H1 (cell line): ENCODE data around the gene CCDC33. TPM values are rescaled to one million over a fixed set of nuclear protein-coding genes. Genes with fewer than 3 reads are reported as not detected.

ENCODE experiments used
- CTCF ChIA-PET: fragments of 300-600 bp; sonication (Branson Sonifier 250); formaldehyde crosslinking; loops from one replicate; lab custom pipeline; 2021; ENCODE audit not compliant: partially characterized antibody; lab: Charles Lee
- POLR2A ChIA-PET: fragments of 300-600 bp; sonication (Branson Sonifier 250); formaldehyde crosslinking; loops from one replicate; lab custom pipeline; 2021; ENCODE audit warnings: inconsistent platforms; ENCODE audit not compliant: partially characterized antibody; lab: Charles Lee
- DNase-seq, 2 experiments: peaks; one replicate each; pipeline versions ENCODE4 v3.0.0 to v3.0.0-alpha.2; 2010 to 2022; ENCODE audit warnings: low spot score in 2 of 2, low read depth in 1 of 2, mixed read lengths in 1 of 2
- FAIRE-seq: peaks from 2 replicates; lab custom pipeline; 2011; peaks lifted over from hg19 to GRCh38; lab: Jason Lieb, UNC
- H2AFZ ChIP-seq: 2 replicates; pipeline ENCODE4 v1.8.1; 2012; ENCODE audit warnings: low read length, inconsistent platforms
- H2AK5ac ChIP-seq: 2 replicates; pipeline ENCODE4 v1.6.1; 2013; ENCODE audit warnings: low read depth, low read length
- H2BK120ac ChIP-seq: replicated peaks from 2 replicates; pipeline ENCODE3; 2013; ENCODE audit warnings: low read depth, low read length, inconsistent platforms
- H2BK12ac ChIP-seq: 2 replicates; pipeline ENCODE4 v1.6.1; 2013; ENCODE audit warnings: low read depth, low read length
- H2BK15ac ChIP-seq: 2 replicates; pipeline ENCODE4 v1.6.1; 2013; ENCODE audit warnings: low read length
- H2BK20ac ChIP-seq: 2 replicates; pipeline ENCODE4 v1.6.1; 2013; ENCODE audit warnings: low read length
- H2BK5ac ChIP-seq: 2 replicates; pipeline ENCODE4 v1.6.1; 2013; ENCODE audit warnings: low read depth, low read length
- H3K14ac ChIP-seq: 2 replicates; pipeline ENCODE4 v1.6.1; 2013; ENCODE audit warnings: inconsistent platforms; ENCODE audit not compliant: insufficient read length
- H3K18ac ChIP-seq: 2 replicates; pipeline ENCODE4 v1.6.1; 2013; ENCODE audit warnings: low read length; ENCODE audit errors: extremely low read depth
- H3K23ac ChIP-seq: 2 replicates; pipeline ENCODE4 v1.6.1; 2013; ENCODE audit warnings: inconsistent platforms; ENCODE audit not compliant: insufficient read length
- H3K23me2 ChIP-seq: 2 replicates; pipeline ENCODE4 v1.6.1; 2013; ENCODE audit warnings: low read depth, low read length
- H3K27ac ChIP-seq: 2 replicates; pipeline ENCODE4 v1.6.1; 2011; ENCODE audit warnings: low read depth, low read length, inconsistent platforms
- H3K27me3 ChIP-seq, 4 experiments: replicated peaks in 1 of 4; 1 replicate in 1 of 4; 2 replicates in 3 of 4; pipeline versions ENCODE4 v1.6.1 to v1.8.1; 2011 to 2013; ENCODE audit warnings: low read length in 3 of 4, mild to moderate bottlenecking in 3 of 4, inconsistent platforms in 2 of 4, mixed read lengths in 2 of 4, moderate library complexity in 1 of 4; ENCODE audit not compliant: control insufficient read depth in 3 of 4, insufficient read depth in 3 of 4; ENCODE audit errors: extremely low read depth in 1 of 4
- H3K36me3 ChIP-seq, 4 experiments: 2 replicates each; pipeline versions ENCODE4 v1.6.1 to v1.8.1; 2011 to 2013; ENCODE audit warnings: mild to moderate bottlenecking in 4 of 4, low read length in 3 of 4, moderate library complexity in 2 of 4, control low read depth in 1 of 4, inconsistent platforms in 1 of 4; ENCODE audit not compliant: insufficient read depth in 4 of 4, control insufficient read depth in 2 of 4
- H3K4ac ChIP-seq: replicated peaks from 2 replicates; pipeline ENCODE3; 2013; ENCODE audit warnings: low read length, low read depth, mixed read lengths, inconsistent platforms; ENCODE audit not compliant: insufficient read length
- H3K4me1 ChIP-seq, 4 experiments: replicated peaks in 1 of 4; 1 replicate in 1 of 4; 2 replicates in 3 of 4; pipeline versions ENCODE4 v1.6.1 to v1.8.1; 2011 to 2013; ENCODE audit warnings: low read length in 3 of 4, inconsistent platforms in 2 of 4, mixed read lengths in 1 of 4; ENCODE audit not compliant: insufficient read depth in 4 of 4, control insufficient read depth in 3 of 4
- H3K4me2 ChIP-seq, 2 experiments: 2 replicates each; pipeline versions ENCODE4 v1.6.1 to v1.8.1; 2011 to 2013; ENCODE audit warnings: low read depth in 2 of 2, low read length in 2 of 2, control low read depth in 1 of 2, inconsistent platforms in 1 of 2, mild to moderate bottlenecking in 1 of 2; ENCODE audit not compliant: insufficient read depth in 1 of 2
- H3K4me3 ChIP-seq, 4 experiments: fragments of 200-600, 300-600 bp in 1 of 4; sonication (generic), shearing (Covaris generic), sonication (Bioruptor Twin) in 1 of 4; 2 replicates each; pipeline versions ENCODE4 v1.5.1 to v1.8.1; 2011 to 2016; ENCODE audit warnings: low read length in 4 of 4, low read depth in 3 of 4, control low read depth in 2 of 4, inconsistent platforms in 2 of 4, mild to moderate bottlenecking in 2 of 4, mixed read lengths in 1 of 4, moderate library complexity in 1 of 4; ENCODE audit not compliant: insufficient read depth in 2 of 4; ENCODE audit errors: extremely low read depth in 1 of 4
- H3K56ac ChIP-seq: replicated peaks from 2 replicates; pipeline ENCODE3; 2013; ENCODE audit warnings: low read depth, mild to moderate bottlenecking, mixed read lengths, low read length, inconsistent platforms; ENCODE audit not compliant: insufficient read length
- H3K79me1 ChIP-seq: 2 replicates; pipeline ENCODE4 v1.6.1; 2013; ENCODE audit warnings: low read depth, low read length, control low read depth
- H3K79me2 ChIP-seq, 2 experiments: 2 replicates each; pipeline versions ENCODE4 v1.6.1 to v1.8.1; 2012 to 2013; ENCODE audit warnings: low read length in 2 of 2, mild to moderate bottlenecking in 2 of 2, inconsistent platforms in 1 of 2; ENCODE audit not compliant: insufficient read depth in 2 of 2, control insufficient read depth in 1 of 2
- H3K9ac ChIP-seq, 4 experiments: replicated peaks in 1 of 4; 1 replicate in 1 of 4; 2 replicates in 3 of 4; pipeline versions ENCODE4 v1.6.1 to v1.8.1; 2011 to 2013; ENCODE audit warnings: low read depth in 3 of 4, low read length in 3 of 4, control low read depth in 2 of 4, mild to moderate bottlenecking in 2 of 4, moderate library complexity in 2 of 4, inconsistent platforms in 1 of 4; ENCODE audit errors: extremely low read depth in 1 of 4
- H3K9me3 ChIP-seq, 2 experiments: 2 replicates each; pipeline versions ENCODE4 v1.6.1 to v1.8.1; 2012 to 2013; ENCODE audit warnings: mild to moderate bottlenecking in 2 of 2, moderate library complexity in 2 of 2, control low read depth in 1 of 2, inconsistent platforms in 1 of 2, low read depth in 1 of 2, low read length in 1 of 2, mixed read lengths in 1 of 2; ENCODE audit not compliant: insufficient read depth in 2 of 2
- H4K20me1 ChIP-seq, 2 experiments: replicated peaks in 1 of 2; 2 replicates each; pipeline versions ENCODE3 to v1.8.1; 2011 to 2013; ENCODE audit warnings: inconsistent platforms in 2 of 2, low read length in 2 of 2, mild to moderate bottlenecking in 1 of 2; ENCODE audit not compliant: insufficient read depth in 2 of 2, control insufficient read depth in 1 of 2
- H4K5ac ChIP-seq: 2 replicates; pipeline ENCODE4 v1.6.1; 2013; ENCODE audit warnings: low read length, low read depth, mixed read lengths, inconsistent platforms; ENCODE audit not compliant: insufficient read length
- H4K8ac ChIP-seq: 2 replicates; pipeline ENCODE4 v1.8.0; 2013; ENCODE audit warnings: mild to moderate bottlenecking, moderate library complexity, low read length, inconsistent platforms; ENCODE audit not compliant: insufficient read depth; ENCODE audit errors: extremely low read depth
- H4K91ac ChIP-seq: replicated peaks from 2 replicates; pipeline ENCODE3; 2013; ENCODE audit warnings: low read length, mixed read lengths, inconsistent platforms; ENCODE audit not compliant: insufficient read length
- CREB1 ChIP-seq: IDR thresholded peaks from 2 replicates; pipeline ENCODE4 v1.6.1; 2012; ENCODE audit warnings: inconsistent platforms
- CTCF ChIP-seq, 3 experiments: IDR thresholded peaks; 1 replicate in 2 of 3; 2 replicates in 1 of 3; pipeline versions ENCODE4 v1.5.1 to v1.6.1; 2011; ENCODE audit warnings: low read length in 3 of 3, mild to moderate bottlenecking in 3 of 3, inconsistent platforms in 2 of 3, low read depth in 1 of 3, moderate library complexity in 1 of 3; ENCODE audit not compliant: insufficient read depth in 1 of 3; ENCODE audit errors: control extremely low read depth in 1 of 3
- EP300 ChIP-seq, 2 experiments: IDR thresholded peaks; 1 replicate in 1 of 2; 2 replicates in 1 of 2; pipeline ENCODE4 v1.6.1; 2011 to 2012; ENCODE audit warnings: low read depth in 2 of 2, low read length in 2 of 2, mild to moderate bottlenecking in 2 of 2, borderline replicate concordance in 1 of 2, inconsistent platforms in 1 of 2, moderate library complexity in 1 of 2
- KDM1A ChIP-seq: fragments of 200-600, 300-600 bp; sonication (generic); IDR thresholded peaks from 2 replicates; pipeline ENCODE4 v1.7.1; 2016; ENCODE audit warnings: mild to moderate bottlenecking, low read length, borderline replicate concordance
- MAFK ChIP-seq: IDR thresholded peaks from 2 replicates; pipeline ENCODE4 v1.6.1; 2012; ENCODE audit warnings: low read depth, mild to moderate bottlenecking, improper control_type of control experiment, low read length
- NANOG ChIP-seq: IDR thresholded peaks from 2 replicates; pipeline ENCODE4 v1.6.1; 2011; ENCODE audit warnings: low read length, low read depth, mild to moderate bottlenecking, inconsistent platforms; ENCODE audit not compliant: insufficient read depth, poor library complexity, severe bottlenecking
- RAD21 ChIP-seq, 2 experiments: IDR thresholded peaks in 1 of 2; conservative IDR thresholded peaks in 1 of 2; 2 replicates each; pipeline ENCODE4 v1.6.1; 2011; ENCODE audit warnings: low read depth in 2 of 2, low read length in 2 of 2, improper control_type of control experiment in 1 of 2, inconsistent platforms in 1 of 2, mild to moderate bottlenecking in 1 of 2, moderate library complexity in 1 of 2
- TAF7 ChIP-seq: optimal IDR thresholded peaks from 2 replicates; pipeline ENCODE3; 2011; ENCODE audit warnings: low read depth, mild to moderate bottlenecking, inconsistent platforms, low read length, moderate library complexity, borderline replicate concordance
- TCF12 ChIP-seq: IDR thresholded peaks from 2 replicates; pipeline ENCODE4 v1.6.1; 2011; ENCODE audit warnings: low read depth, mild to moderate bottlenecking, low read length
- ZNF274 ChIP-seq: IDR thresholded peaks from 2 replicates; pipeline ENCODE4 v1.7.0; 2012; ENCODE audit warnings: low read length, borderline replicate concordance; ENCODE audit errors: extremely low read depth
- WGBS, 2 experiments: shearing (Covaris generic) in 1 of 2; methylation state at CpG; one replicate each; pipeline versions ENCODE4 v1.1.6 to v1.1.7; 2013 to 2015; ENCODE audit warnings: low lambda C conversion rate in 2 of 2, mixed read lengths in 2 of 2, inconsistent platforms in 1 of 2, low coverage in 1 of 2, missing lambda C conversion rate in 1 of 2; ENCODE audit not compliant: insufficient replicate concordance in 2 of 2, insufficient coverage in 1 of 2, insufficient read length in 1 of 2; ENCODE audit errors: extremely low coverage in 1 of 2, missing lambda C conversion rate in 1 of 2; 5-methylcytosine and 5-hydroxymethylcytosine counted together
- polyA plus RNA-seq, 7 experiments: library from polyadenylated mRNA; depleted of rRNA in 3 of 7; stranded (reverse) in 5 of 7; unstranded in 2 of 7; fragments of >200 nt in 5 of 7; fragments of 200-250 nt in 2 of 7; gene quantifications; 1 replicate in 5 of 7; 2 replicates in 1 of 7; 4 replicates in 1 of 7; pipeline versions ENCODE4 v1.2.1 to v1.2.3, GENCODE V29; 2011 to 2013; ENCODE audit warnings: missing spikeins in 2 of 7, mixed read lengths in 2 of 7
- total RNA-seq: library from RNA; stranded (reverse); fragmentation: NEBNext Ultra II Directional; extraction: Animal tissue kit (Norgen Biotek cat#: 25700); gene quantifications from 2 replicates; pipeline ENCODE4 v1.2.1, GENCODE V29; 2021

CCDC33 gene
- total and polyA plus RNA-seq, 2 of the 8 experiments (the other 6 are each of a cell fraction or from before 2014, with no cell fraction given), result 2.0 to 2.7 TPM

DNA sequence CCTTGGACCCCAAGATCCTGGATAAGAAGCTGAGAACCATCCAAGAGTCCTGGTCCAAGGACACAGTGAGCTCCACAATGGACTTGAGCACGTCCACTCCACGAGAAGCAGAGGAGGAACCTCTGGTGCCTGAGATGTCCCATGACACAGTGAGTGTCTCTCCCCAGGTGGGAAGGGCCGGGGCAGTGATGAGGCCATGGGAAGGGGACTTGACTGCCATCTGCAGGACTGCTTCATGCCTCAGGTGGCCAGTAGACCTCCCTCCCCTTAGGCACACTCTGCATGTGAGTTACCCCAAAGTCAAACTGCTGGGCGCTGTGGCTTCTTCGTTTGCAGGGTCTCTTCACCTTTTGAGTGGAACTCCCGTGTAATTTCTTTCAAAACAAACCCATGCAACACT, 59.7 kb downstream of the CCDC33 start:
- H3K14ac ChIP-seq, result no peak overlapping the region
- peaks cover 0 to 2% of the 10 kb centered on the region in 2 experiments for H4K20me1 ChIP-seq
- no peak overlapping the region for H4K5ac ChIP-seq
- TF ChIP-seq RAD21 (IDR thresholded peaks at IDR 0.05 in 1 of 2, conservative IDR thresholded peaks at IDR 0.05 in 1 of 2; ENCODE audit: low read depth in 2 of 2, low read length in 2 of 2) (peak; percentile 50 to 58), TAF7 (no peak), CREB1 (no peak), ZNF274 (no peak), EP300 (IDR thresholded peaks at IDR 0.05; ENCODE audit: borderline replicate concordance in 1 of 2, low read depth in 2 of 2, low read length in 2 of 2) (no peak), TCF12 (no peak), MAFK (no peak), CTCF (IDR thresholded peaks at IDR 0.05; ENCODE audit: control extremely low read depth in 1 of 3, insufficient read depth in 1 of 3, low read depth in 1 of 3, low read length in 3 of 3) (peak in 2 of 3 experiments; percentile 49 to 59; a peak in 3 of 4 replicates), NANOG (no peak), KDM1A (no peak)
- no peak overlapping the region for H4K8ac ChIP-seq
- no peak overlapping the region for H3K4me3 ChIP-seq
- no peak overlapping the region for H3K4ac ChIP-seq
- H4K91ac ChIP-seq, result no peak overlapping the region
- peaks cover 2 to 21% (median 13%) of the 10 kb centered on the region in 4 experiments for H3K27me3 ChIP-seq
- 0 out of 2 replicates have a peak overlapping the region, but pooled peaks have one; percentile 21 for H2BK20ac ChIP-seq
- FAIRE-seq (no peak), DNase-seq (no peak)
- no peaks in the 10 kb centered on the region for H3K79me2 ChIP-seq
- no peak overlapping the region for H3K27ac ChIP-seq
- H3K9me3 ChIP-seq, result no peaks in the 10 kb centered on the region
- H3K4me2 ChIP-seq, result no peak overlapping the region
- no peak overlapping the region for H3K56ac ChIP-seq
- no peaks in the 10 kb centered on the region for H3K36me3 ChIP-seq
- no peak overlapping the region for H2BK15ac ChIP-seq
- POLR2A ChIA-PET, result no interaction called here
- peaks cover 11 to 20% (median 12%) of the 10 kb centered on the region in 4 experiments for H3K4me1 ChIP-seq
- CTCF ChIA-PET, result interaction anchor here (0.8 to 2.3 kb wide), 13 partner anchors 11 to 322 kb away, joined by 3 to 11 read pairs (median 4); no protein-coding TSS in a partner anchor
- WGBS, 2 experiments, result 82% methylated on average over 6 of the region's 6 CpGs; no CpG with 5 or more reads in 1 of the 2 experiments
- no peak overlapping the region for H3K18ac ChIP-seq
- H3K23ac ChIP-seq, result no peak overlapping the region
- H2AK5ac ChIP-seq, result no peak overlapping the region
- no peak overlapping the region for H2BK12ac ChIP-seq
- H3K23me2 ChIP-seq, result peaks cover 2% of the 10 kb centered on the region; the same call in 1 of the 2 replicates
- no peaks in the 10 kb centered on the region for H3K79me1 ChIP-seq
- H2BK5ac ChIP-seq, result no peak overlapping the region
- H2BK120ac ChIP-seq, result no peak overlapping the region
- H3K9ac ChIP-seq, result no peak overlapping the region
- no peak overlapping the region for H2AFZ ChIP-seq
